GM21367 (cell line): ENCODE data around the gene GRB10.

Experiments used
- ATAC-seq: cut with Tn5 transposase; IDR thresholded peaks from one replicate; pipeline ENCODE4 v1.9.1; 2021; ENCODE audit not compliant: unreplicated experiment

Gene GRB10

GRCh38 chr7:50803359-50804337 is 21.0 kb upstream of the GRB10 start:
- ATAC-seq, result no peak

- no peak for ATAC-seq
These were observed 19.2 kb upstream of the GRB10 start for GRCh38 chr7:50801907-50802306.

GRCh38 chr7:50799873-50800272 is 17.2 kb upstream of the GRB10 start:
- ATAC-seq, result no peak

GRCh38 chr7:50798126-50798525 is 15.4 kb upstream of the GRB10 start:
- no peak for ATAC-seq

- no peak for ATAC-seq
These were observed 13.1 kb upstream of the GRB10 start for GRCh38 chr7:50795831-50796230.

GRCh38 chr7:50795253-50795652 is 12.6 kb upstream of the GRB10 start:
- no peak for ATAC-seq

GRCh38 chr7:50793947-50794570 is 11.4 kb upstream of the GRB10 start:
- no peak for ATAC-seq

GRCh38 chr7:50793120-50793946 is 10.6 kb upstream of the GRB10 start:
- no peak for ATAC-seq

- no peak for ATAC-seq
These were observed 9.8 kb upstream of the GRB10 start for GRCh38 chr7:50792342-50793119.

- ATAC-seq, result no peak
These were observed 9.2 kb upstream of the GRB10 start for GRCh38 chr7:50791938-50792341.

GRCh38 chr7:50791363-50791937 is 8.8 kb upstream of the GRB10 start:
- no peak for ATAC-seq

- no peak for ATAC-seq
These were observed 7.7 kb upstream of the GRB10 start for GRCh38 chr7:50790381-50790780.

GRCh38 chr7:50788382-50788781 is 5.7 kb upstream of the GRB10 start:
- no peak for ATAC-seq

GRCh38 chr7:50787825-50788224 is 5.1 kb upstream of the GRB10 start:
- ATAC-seq, result no peak

GRCh38 chr7:50785346-50785745 is 2.6 kb upstream of the GRB10 start:
- no peak for ATAC-seq

GRCh38 chr7:50783801-50784507 is 1.3 kb upstream of the GRB10 start:
- ATAC-seq, result no peak

- no peak for ATAC-seq
These were observed 607 bp upstream of the GRB10 start for GRCh38 chr7:50783303-50783702.

GRCh38 chr7:50781381-50782293 is 1.1 kb downstream of the GRB10 start:
- ATAC-seq, result no peak

- ATAC-seq, result no peak
These were observed 2.3 kb downstream of the GRB10 start for GRCh38 chr7:50780436-50780835.
